KBM-7 (cell line): ENCODE data around the gene RACK1.
A peak's percentile ranks its signal among the peaks of the same experiment; 100 is the strongest.

Experiments
- DNase-seq: peaks from one replicate; pipeline ENCODE4 v3.0.0-alpha.2; 2015
- in situ Hi-C: fragments of 300-500 bp; cut with MboI; formaldehyde crosslinking; loops from 2 replicates; pipeline ENCODE4 v1.14.3; 2020; ENCODE audit warnings: low sequenced_read_pairs, low pct_unique_long_range_greater_than_20kb, mixed read lengths

Gene RACK1

GRCh38 chr5:181260720-181261319 is 17.1 kb upstream of the RACK1 start, which contains the start of gene TRIM52:
Gene TRIM52 (minus strand): TSS chr5:181261143. CDS start chr5:181260813, 330 bp downstream.
- in situ Hi-C loops, result no loop called here
- DNase-seq, result peak; percentile 93

GRCh38 chr5:181259974-181260719 is 16.4 kb upstream of the RACK1 start:
- in situ Hi-C loops, result no loop called here
- DNase-seq, result no peak

DNA sequence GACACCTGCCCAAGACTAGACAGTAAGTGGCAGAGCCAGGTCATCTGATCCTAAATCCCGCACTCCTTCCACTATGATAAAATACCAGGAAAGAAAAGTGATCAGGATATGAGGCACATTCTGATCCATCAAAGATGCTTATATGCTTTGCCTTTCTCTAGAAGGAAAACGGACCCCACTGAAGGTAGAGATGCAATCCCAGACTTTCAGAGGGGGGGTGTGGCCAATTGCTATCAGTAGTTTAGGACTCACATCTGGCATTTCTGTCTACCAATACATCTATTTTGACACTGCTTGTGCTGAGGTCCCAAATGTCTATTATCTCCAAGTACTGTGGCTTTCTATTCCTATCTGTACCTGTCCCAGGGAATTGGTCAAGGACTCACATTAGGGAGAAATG is 15.6 kb upstream of the RACK1 start:
- in situ Hi-C loops, result no loop called here
- DNase-seq, result no peak

DNA sequence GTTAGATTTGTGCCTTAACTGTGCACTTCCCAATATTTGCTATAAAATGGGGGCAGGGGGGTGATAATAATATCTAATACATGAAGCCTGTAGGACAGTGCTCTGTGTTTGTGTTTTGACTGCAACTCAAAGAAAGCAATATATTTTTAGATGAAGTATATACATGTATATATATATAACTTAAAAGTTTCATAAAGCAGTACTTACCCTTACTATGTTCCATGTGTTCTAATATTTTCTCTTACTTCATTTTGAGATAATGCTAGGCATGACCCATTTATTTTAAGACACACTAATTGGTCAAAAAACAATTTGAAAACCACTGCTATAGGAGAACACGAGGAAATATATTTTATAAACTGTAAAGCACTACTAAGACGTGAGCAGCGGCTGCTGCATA is 14.9 kb upstream of the RACK1 start:
- no peak for DNase-seq
- in situ Hi-C loops, result no loop called here

GRCh38 chr5:181255836-181256578 is 12.3 kb upstream of the RACK1 start:
- in situ Hi-C loops, result no loop called here
- DNase-seq, result no peak

DNA sequence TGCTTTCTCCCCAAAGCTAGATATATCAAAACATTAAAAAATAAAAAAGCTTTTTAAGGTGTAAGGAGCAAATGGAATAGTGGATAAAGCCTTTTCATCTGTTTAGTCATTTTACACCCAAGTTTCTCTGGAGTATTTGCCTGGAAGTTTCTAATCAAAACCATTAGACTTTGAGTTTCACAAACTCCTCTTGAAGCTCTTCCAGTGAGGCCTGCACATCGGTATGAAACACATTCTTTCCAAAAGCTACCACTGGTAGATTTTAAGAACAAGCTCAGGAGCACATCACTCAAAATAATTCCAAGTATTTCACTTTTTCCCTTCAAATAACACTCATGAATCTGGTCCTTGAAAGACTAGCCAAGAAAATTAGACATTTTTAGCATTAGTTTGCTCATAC is 11.6 kb upstream of the RACK1 start:
- in situ Hi-C loops, result no loop called here
- DNase-seq, result no peak

DNA sequence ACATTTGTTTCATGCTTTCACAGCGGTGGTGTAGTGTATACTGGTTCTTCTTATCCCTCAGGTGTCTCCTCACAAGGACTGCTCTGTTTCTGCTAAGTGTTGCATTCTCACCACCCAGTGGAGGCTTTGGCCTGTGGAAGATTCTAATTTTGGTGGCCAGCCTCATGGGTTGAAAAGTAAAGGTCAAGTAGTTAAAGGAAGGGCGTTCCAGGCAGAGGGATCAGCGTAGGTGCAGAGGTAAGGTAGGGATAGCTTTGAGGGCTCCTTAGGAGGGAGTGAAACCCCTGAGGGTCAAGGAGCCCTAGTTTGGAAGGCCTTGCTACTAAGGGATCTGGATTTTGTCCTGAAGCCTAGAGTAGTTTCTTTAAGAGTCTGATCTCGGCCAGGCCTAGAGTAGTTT is 4.6 kb upstream of the RACK1 start:
- in situ Hi-C loops, result no loop called here

GRCh38 chr5:181246276-181247049 is 2.8 kb upstream of the RACK1 start:
- in situ Hi-C loops, result no loop called here
- peak; percentile 82 for DNase-seq

More for the DNA sequence above, 4.6 kb upstream of the RACK1 start:
- DNase-seq, result no peak

- in situ Hi-C loops, result no loop called here
- no peak for DNase-seq
These were observed 1.9 kb upstream of the RACK1 start for GRCh38 chr5:181245427-181246275.

DNA sequence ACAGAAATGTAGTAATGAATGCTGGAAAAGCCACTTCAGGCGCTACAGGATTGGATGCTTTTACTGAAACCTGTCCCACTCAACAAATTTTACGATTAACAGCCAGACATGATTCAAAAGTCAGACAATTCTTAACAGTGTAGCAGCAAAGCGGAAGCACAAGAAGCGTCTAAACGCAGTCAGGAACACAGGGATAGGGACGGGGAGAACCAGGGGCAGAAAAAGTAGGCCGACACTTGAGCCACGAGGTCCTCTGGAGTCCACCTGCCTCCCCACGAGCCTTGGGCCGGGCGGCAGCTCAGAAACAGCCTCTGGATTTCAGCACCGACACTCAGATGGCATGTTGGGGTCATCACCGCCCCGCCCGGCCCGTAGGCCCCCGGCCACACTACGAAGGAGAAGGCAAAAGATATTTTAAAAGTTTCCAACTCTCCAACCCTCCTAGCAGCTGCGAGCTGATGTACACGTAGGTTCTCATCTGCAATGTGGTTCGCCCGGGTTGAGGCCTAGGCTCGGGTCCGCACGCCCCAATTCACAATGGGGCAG is 615 bp downstream of the RACK1 start:
- in situ Hi-C loops, result no loop called here
- no peak for DNase-seq

- DNase-seq, result no peak
- in situ Hi-C loops, result no loop called here
These were observed 1.7 kb downstream of the RACK1 start for GRCh38 chr5:181242031-181242451.

DNA sequence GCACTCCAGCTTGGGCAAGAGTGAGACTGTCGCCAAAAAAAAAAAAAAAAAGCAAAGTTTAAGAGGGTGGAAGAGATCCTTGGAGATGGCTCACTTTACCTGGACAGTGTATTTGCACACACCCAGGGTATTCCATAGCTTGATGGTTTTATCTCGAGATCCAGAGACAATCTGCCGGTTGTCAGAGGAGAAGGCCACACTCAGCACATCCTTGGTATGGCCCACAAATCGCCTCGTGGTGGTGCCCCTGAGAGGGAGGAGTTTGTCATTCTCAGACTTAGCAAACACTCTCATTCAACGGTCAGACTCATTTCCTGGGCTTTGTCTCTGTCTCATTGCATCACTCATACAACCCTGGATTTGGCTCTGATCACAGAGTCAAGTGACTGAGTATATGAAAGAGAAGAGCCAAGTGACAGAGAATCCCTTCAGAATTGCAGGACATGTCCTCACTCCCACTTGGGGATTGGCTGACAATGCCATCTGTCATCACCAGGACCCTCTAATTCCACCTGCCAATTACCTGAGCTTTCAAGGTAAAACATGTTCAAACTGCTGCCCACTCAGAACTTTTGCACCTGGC is 2.2 kb downstream of the RACK1 start:
- in situ Hi-C loops, result no loop called here
- peak; percentile 65 for DNase-seq

DNA sequence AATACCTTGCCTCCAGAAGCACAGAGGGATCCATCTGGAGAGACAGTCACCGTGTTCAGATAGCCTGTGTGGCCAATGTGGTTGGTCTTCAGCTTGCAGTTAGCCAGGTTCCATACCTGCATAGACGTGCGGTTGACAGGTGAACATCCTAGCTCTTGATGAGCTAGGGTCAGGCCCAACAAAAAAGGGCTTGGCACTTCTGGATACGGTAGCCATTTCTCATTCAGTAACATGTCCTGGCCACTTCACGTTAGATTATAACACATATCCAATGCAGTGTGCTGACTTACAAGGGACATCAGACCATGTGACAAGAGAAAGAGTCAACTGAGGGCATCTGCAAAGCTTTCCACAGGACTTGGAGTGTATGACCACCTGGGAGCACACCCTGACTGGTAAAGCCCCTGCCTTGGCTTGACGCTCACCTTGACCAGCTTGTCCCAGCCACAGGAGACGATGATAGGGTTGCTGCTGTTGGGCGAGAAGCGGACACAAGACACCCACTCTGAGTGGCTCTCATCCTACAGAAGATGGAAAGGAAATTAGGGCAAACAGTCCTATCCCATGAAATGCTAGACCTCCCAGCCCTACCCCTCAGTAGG is 4.5 kb downstream of the RACK1 start:
- in situ Hi-C loops, result no loop called here
- DNase-seq, result no peak

DNA sequence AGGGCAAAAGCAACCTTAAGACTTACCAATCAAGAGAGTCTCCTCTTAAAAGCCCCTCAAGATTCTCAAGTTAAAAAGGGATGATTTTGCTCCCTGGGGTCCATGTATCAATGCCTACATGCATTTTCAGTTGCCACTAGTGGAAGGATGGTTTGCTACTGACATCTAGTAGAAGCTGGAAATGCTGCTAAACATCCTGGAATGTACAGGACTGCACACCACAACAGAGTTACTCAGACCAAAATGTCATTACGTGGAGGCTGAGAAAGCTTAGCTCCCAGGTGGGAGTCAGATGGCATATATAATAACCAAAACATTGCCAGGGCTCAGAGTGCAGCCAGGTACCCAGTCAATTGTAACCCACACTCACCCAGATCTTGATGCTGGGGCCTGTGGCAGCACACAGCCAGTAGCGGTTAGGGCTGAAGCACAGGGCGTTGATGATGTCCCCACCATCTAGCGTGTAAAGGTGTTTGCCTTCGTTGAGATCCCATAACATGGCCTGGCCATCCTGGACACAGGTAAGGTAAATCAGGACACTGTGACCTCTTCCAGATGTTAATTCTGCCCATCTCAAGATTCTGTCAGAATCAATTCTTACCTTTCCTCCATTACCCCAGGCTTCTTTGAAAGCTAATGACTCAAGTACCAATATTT is 5.8 kb downstream of the RACK1 start:
- in situ Hi-C loops, result no loop called here
- no peak for DNase-seq

- in situ Hi-C loops, result no loop called here
- DNase-seq, result no peak
These were observed 6.6 kb downstream of the RACK1 start for GRCh38 chr5:181236954-181237641.

- DNase-seq, result no peak
- in situ Hi-C loops, result no loop called here
These were observed 7.2 kb downstream of the RACK1 start for GRCh38 chr5:181236471-181236870.
